Stomach (tissue), 4 donors: ENCODE data around the gene TIMM21.

Experiments
- EP300 ChIP-seq: sonication (generic); formaldehyde crosslinking; IDR thresholded peaks from one replicate; pipeline ENCODE4 v1.6.1; 2017; ENCODE audit warnings: antibody characterized with exemption
- POLR2A ChIP-seq, 4 donors: fragments of 450-650 bp; IDR thresholded peaks; one replicate each; pipeline ENCODE4 v1.6.1; 2016; ENCODE audit warnings: antibody characterized with exemption in 4 of 4, control low read depth in 2 of 4, mild to moderate bottlenecking in 1 of 4, moderate library complexity in 1 of 4
- POLR2AphosphoS5 ChIP-seq, 3 donors: sonication (generic); formaldehyde crosslinking; IDR thresholded peaks; one replicate each; pipeline ENCODE4 v1.6.1; 2016; ENCODE audit warnings: antibody characterized with exemption in 3 of 3
- TF ChIP-seq, protein P1 (sequence below), 7 experiments: fragments of 450-650 bp in 4 of 7; fragments of 200-600 bp in 3 of 7; sonication (generic) in 3 of 7; IDR thresholded peaks; one replicate each; pipeline ENCODE4 v1.5.1; 2016 to 2019; ENCODE audit warnings: antibody characterized with exemption in 7 of 7, control low read depth in 2 of 7, mild to moderate bottlenecking in 1 of 7

DNA sequence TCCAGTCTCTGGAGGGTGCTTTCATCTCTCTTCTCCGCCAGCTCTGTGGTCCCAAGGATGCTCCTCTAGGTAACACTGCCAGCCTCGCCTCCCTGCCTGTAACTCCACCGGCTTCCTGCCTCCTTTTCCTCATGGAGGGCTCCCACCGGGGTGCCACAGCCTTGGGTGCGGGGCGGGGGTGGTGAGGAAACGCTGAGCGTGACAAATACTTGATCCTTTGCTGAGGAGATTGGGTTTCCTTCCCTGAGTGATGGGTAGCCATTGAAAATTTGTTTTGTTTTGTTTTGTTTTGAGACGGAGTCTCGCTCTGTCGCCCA lies 25.1 kb downstream of the TIMM21 start:
- TF ChIP-seq, protein P1, sequence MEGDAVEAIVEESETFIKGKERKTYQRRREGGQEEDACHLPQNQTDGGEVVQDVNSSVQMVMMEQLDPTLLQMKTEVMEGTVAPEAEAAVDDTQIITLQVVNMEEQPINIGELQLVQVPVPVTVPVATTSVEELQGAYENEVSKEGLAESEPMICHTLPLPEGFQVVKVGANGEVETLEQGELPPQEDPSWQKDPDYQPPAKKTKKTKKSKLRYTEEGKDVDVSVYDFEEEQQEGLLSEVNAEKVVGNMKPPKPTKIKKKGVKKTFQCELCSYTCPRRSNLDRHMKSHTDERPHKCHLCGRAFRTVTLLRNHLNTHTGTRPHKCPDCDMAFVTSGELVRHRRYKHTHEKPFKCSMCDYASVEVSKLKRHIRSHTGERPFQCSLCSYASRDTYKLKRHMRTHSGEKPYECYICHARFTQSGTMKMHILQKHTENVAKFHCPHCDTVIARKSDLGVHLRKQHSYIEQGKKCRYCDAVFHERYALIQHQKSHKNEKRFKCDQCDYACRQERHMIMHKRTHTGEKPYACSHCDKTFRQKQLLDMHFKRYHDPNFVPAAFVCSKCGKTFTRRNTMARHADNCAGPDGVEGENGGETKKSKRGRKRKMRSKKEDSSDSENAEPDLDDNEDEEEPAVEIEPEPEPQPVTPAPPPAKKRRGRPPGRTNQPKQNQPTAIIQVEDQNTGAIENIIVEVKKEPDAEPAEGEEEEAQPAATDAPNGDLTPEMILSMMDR (IDR thresholded peaks at IDR 0.05) = no peak
- TF ChIP-seq POLR2A (IDR thresholded peaks at IDR 0.05) (no peak), EP300 (no peak), POLR2AphosphoS5 (IDR thresholded peaks at IDR 0.05) (no peak)
